PC-3 (cell line): ENCODE data around the gene FLT1.

Source experiments
- EZH2 ChIP-seq: fragments of 300-600 bp; sonication (generic); IDR thresholded peaks from one replicate; pipeline ENCODE4 v1.6.1; 2017; ENCODE audit warnings: antibody characterized with exemption, mild to moderate bottlenecking, low read length; ENCODE audit not compliant: unreplicated experiment
- EZH2phosphoT487 ChIP-seq: fragments of 300-600 bp; sonication (generic); IDR thresholded peaks from 2 replicates; pipeline ENCODE4 v1.6.1; 2018; ENCODE audit warnings: mild to moderate bottlenecking, antibody characterized with exemption, low read length, borderline replicate concordance
- TF ChIP-seq, protein P1 (sequence below): fragments of 300-600 bp; sonication (generic); conservative IDR thresholded peaks from 2 replicates; pipeline ENCODE4 v1.5.1; 2017; ENCODE audit warnings: antibody characterized with exemption, low read depth, mild to moderate bottlenecking, low read length

GRCh38 chr13:28483313-28483931 lies 11.5 kb downstream of the FLT1 start:
- TF ChIP-seq, protein P1, sequence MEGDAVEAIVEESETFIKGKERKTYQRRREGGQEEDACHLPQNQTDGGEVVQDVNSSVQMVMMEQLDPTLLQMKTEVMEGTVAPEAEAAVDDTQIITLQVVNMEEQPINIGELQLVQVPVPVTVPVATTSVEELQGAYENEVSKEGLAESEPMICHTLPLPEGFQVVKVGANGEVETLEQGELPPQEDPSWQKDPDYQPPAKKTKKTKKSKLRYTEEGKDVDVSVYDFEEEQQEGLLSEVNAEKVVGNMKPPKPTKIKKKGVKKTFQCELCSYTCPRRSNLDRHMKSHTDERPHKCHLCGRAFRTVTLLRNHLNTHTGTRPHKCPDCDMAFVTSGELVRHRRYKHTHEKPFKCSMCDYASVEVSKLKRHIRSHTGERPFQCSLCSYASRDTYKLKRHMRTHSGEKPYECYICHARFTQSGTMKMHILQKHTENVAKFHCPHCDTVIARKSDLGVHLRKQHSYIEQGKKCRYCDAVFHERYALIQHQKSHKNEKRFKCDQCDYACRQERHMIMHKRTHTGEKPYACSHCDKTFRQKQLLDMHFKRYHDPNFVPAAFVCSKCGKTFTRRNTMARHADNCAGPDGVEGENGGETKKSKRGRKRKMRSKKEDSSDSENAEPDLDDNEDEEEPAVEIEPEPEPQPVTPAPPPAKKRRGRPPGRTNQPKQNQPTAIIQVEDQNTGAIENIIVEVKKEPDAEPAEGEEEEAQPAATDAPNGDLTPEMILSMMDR = no peak; the same call in 1 of the 2 replicates
- TF ChIP-seq EZH2 (no peak), EZH2phosphoT487 (no peak)
